Endothelial cell of umbilical vein (primary cell): ENCODE results near the gene TMEM222.

Experiments used
- EZH2 ChIP-seq: IDR thresholded peaks from 2 replicates; pipeline ENCODE4 v1.6.1; 2012; ENCODE audit warnings: borderline replicate concordance, low read depth, mild to moderate bottlenecking, moderate library complexity, low read length, inconsistent platforms; ENCODE audit not compliant: severe bottlenecking
- JUN ChIP-seq: IDR thresholded peaks from 2 replicates; pipeline ENCODE4 v1.6.1; 2011; ENCODE audit warnings: borderline replicate concordance, low read depth; ENCODE audit not compliant: insufficient read length, insufficient read depth
- POLR2A ChIP-seq: IDR thresholded peaks from 2 replicates; pipeline ENCODE4 v1.6.1; 2012; ENCODE audit warnings: low read depth, mild to moderate bottlenecking, control low read depth, low read length
- TF ChIP-seq, protein P1 (sequence below): IDR thresholded peaks from 2 replicates; pipeline ENCODE4 v1.6.1; 2011; ENCODE audit not compliant: insufficient read depth, insufficient read length
- TF ChIP-seq, protein P2 (sequence below), 2 donors: IDR thresholded peaks; 1 replicate in 1 of 2; 2 replicates in 1 of 2; pipeline ENCODE4 v1.5.1; 2011; ENCODE audit warnings: low read length in 2 of 2, mild to moderate bottlenecking in 2 of 2, moderate library complexity in 2 of 2, control low read depth in 1 of 2, inconsistent platforms in 1 of 2, low read depth in 1 of 2; ENCODE audit not compliant: insufficient read depth in 1 of 2; ENCODE audit errors: extremely low read depth in 1 of 2

DNA sequence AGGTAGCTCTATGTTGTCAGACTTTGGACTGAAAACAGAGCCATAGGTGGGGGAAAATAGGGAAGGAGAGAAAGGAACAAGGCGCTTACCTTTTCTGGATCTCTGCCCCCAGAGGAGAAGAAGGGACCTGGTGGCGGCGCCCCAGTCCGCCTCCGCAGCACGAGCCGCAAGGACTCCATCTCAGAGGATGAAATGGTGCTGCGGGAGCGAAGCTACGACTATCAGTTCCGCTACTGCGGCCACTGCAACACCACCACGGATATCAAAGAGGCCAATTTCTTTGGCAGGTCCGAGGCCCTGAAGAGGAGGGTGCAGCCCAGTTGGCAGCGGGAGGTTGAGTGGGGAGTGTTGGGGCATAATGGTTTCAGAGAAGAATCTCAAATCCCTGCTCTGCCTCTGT, 18.5 kb upstream of the TMEM222 start:
- TF ChIP-seq EZH2, result no peak
- TF ChIP-seq, protein P1, sequence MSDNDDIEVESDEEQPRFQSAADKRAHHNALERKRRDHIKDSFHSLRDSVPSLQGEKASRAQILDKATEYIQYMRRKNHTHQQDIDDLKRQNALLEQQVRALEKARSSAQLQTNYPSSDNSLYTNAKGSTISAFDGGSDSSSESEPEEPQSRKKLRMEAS, result no peak
- TF ChIP-seq, protein P2, sequence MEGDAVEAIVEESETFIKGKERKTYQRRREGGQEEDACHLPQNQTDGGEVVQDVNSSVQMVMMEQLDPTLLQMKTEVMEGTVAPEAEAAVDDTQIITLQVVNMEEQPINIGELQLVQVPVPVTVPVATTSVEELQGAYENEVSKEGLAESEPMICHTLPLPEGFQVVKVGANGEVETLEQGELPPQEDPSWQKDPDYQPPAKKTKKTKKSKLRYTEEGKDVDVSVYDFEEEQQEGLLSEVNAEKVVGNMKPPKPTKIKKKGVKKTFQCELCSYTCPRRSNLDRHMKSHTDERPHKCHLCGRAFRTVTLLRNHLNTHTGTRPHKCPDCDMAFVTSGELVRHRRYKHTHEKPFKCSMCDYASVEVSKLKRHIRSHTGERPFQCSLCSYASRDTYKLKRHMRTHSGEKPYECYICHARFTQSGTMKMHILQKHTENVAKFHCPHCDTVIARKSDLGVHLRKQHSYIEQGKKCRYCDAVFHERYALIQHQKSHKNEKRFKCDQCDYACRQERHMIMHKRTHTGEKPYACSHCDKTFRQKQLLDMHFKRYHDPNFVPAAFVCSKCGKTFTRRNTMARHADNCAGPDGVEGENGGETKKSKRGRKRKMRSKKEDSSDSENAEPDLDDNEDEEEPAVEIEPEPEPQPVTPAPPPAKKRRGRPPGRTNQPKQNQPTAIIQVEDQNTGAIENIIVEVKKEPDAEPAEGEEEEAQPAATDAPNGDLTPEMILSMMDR (IDR thresholded peaks at IDR 0.05; ENCODE audit: extremely low read depth in 1 of 2, insufficient read depth in 1 of 2, low read depth in 1 of 2, low read length in 2 of 2), result no peak
- no peak for TF ChIP-seq JUN
- no peak for TF ChIP-seq POLR2A
